OCI-LY7 (cell line): ENCODE measurements around the gene DOCK3.

Experiments
- CTCF ChIP-seq: fragments of 200-600 bp; sonication (generic); conservative IDR thresholded peaks from 2 replicates; pipeline ENCODE4 v1.5.1; 2014; ENCODE audit warnings: mild to moderate bottlenecking, antibody characterized with exemption, low read length, moderate library complexity, mixed read lengths
- EZH2phosphoT487 ChIP-seq: fragments of 200-600 bp; sonication (generic); IDR thresholded peaks from 2 replicates; pipeline ENCODE4 v1.6.1; 2018; ENCODE audit warnings: low read depth, borderline replicate concordance, mild to moderate bottlenecking, mixed run types, antibody characterized with exemption, low read length, moderate library complexity, mixed read lengths

GRCh38 chr3:51354731-51355615 is 680.2 kb downstream of the DOCK3 start:
- TF ChIP-seq CTCF (no peak), EZH2phosphoT487 (no peak)
